Mesothelial cell of epicardium (in vitro differentiated cells): ENCODE measurements around the gene JPT1. TPM values are rescaled to one million over a fixed set of nuclear protein-coding genes. Genes with fewer than 3 reads are reported as not detected.

ENCODE experiments used
- DNase-seq, 2 experiments: peaks; one replicate each; pipeline ENCODE4 v3.0.0; 2021; ENCODE audit warnings: low spot score in 2 of 2; ENCODE audit not compliant: unreplicated experiment in 2 of 2
- H3K27ac Mint-ChIP-seq: 2 replicates; pipeline ENCODE4 v1.8.0; 2021; ENCODE audit warnings: mixed read lengths
- H3K27me3 Mint-ChIP-seq: 2 replicates; pipeline ENCODE4 v1.8.0; 2021; ENCODE audit warnings: low read depth, mixed read lengths
- H3K36me3 Mint-ChIP-seq: 2 replicates; pipeline ENCODE4 v1.8.0; 2021; ENCODE audit warnings: mixed read lengths
- H3K4me1 Mint-ChIP-seq: 2 replicates; pipeline ENCODE4 v1.8.0; 2021; ENCODE audit warnings: mixed read lengths
- H3K4me3 Mint-ChIP-seq: 2 replicates; pipeline ENCODE4 v1.8.0; 2021; ENCODE audit warnings: mild to moderate bottlenecking, moderate library complexity, mixed read lengths
- H3K9me3 Mint-ChIP-seq: 2 replicates; pipeline ENCODE4 v1.8.0; 2021; ENCODE audit warnings: mixed read lengths
- total RNA-seq: library from RNA; stranded (reverse); gene quantifications from 3 replicates; pipeline ENCODE4 v1.2.1, GENCODE V29; 2021
- TF ChIP-seq, protein P1 (sequence below): fragments of 200-600 bp; sonication (generic); IDR thresholded peaks from one replicate; pipeline ENCODE4 v1.5.0; 2021; ENCODE audit warnings: antibody characterized with exemption; ENCODE audit not compliant: unreplicated experiment

Gene JPT1, protein sequence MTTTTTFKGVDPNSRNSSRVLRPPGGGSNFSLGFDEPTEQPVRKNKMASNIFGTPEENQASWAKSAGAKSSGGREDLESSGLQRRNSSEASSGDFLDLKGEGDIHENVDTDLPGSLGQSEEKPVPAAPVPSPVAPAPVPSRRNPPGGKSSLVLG
- 121 to 132 TPM (median 124 TPM) in 3 replicates for total RNA-seq

DNA sequence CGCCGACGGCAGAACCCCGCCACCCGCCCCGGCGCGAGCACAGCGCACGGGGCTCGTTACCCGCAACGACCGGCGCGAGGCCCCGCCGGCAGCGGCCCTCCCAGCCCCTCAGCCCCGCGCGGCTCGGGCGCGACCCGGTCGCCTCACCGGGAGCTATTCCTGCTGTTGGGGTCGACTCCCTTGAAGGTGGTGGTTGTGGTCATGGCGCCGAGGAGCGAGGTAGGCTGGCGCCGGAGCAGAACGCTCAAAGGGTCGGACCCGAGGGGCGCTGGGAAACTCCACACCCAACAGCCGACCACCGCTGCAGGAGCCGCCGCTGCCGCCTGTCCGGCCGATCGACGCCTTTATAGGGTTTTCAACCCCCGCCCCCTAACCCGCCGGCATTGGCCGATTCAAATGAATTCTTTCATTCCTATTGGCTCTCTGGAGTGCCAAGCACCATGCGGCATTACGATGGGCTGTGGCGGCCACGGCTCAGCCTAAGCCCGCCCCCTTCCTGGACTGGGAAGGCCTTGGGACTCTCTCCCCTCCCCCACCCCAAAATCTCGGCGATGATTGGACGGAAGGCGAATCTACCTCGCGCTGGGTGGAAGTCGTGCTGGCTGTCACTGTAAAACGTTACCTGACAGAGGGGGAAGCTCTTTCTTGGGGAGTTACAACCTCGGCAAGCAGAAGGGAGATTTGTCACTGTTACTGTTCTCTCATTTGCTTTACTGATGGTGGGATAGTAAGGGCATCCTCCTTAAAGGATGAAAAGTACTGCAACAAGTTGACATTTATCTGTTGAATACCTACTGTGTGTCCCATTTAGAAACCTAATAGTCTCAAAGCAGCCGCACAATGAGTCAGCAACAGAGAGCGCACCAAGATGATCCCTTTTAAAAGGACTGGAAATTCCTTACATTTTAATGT lies at the start of gene JPT1:
JPT1 (minus strand) TSS at position 318 of the 912 bp plus-strand sequence; CDS start at position 203, 115 bp downstream.
- peak; percentile 95 to 96 for DNase-seq
- H3K27ac Mint-ChIP-seq: peak within 1 kb of the TSS; percentile 95

DNA sequence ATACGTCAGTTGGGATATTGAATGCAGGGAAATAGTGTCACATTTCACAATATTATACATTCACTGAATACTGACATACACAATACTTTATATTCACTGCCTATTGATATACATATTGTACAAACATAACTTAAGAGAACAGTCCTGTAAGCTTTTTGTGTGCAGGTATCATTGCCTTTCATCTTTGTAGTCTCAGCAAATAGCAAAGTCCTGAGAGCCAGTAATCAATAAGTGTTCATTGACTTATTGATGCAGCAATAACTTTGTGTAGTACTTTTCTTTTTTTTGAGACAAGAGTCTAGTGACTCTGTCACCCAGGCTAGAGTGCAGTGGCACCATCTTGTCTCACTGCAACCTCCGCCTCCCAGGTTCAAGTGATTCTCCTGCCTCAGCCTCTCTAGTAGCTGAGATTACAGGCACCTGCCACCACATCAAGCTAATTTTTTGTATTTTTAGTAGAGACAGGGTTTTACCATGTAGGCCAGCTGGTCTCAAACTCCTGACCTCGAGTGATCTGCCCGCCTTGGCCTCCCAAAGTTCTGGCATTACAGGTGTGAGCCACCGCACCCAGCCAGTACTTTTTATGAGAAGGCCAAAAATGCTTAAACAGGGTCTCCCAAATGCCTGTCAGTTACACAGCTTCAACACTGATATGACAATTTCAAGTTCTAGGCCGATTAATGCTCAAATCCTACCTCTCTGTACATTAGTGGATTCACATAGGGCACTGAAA lies 45.7 kb upstream of the JPT1 start:
- Mint-ChIP-seq H3K27ac (no peak overlapping the region), H3K4me3 (no peak overlapping the region), H3K4me1 (no peaks in the 10 kb centered on the region), H3K9me3 (no peaks in the 10 kb centered on the region), H3K36me3 (no peaks in the 10 kb centered on the region), H3K27me3 (no peaks in the 10 kb centered on the region)
- no peak for DNase-seq
- TF ChIP-seq, protein P1, sequence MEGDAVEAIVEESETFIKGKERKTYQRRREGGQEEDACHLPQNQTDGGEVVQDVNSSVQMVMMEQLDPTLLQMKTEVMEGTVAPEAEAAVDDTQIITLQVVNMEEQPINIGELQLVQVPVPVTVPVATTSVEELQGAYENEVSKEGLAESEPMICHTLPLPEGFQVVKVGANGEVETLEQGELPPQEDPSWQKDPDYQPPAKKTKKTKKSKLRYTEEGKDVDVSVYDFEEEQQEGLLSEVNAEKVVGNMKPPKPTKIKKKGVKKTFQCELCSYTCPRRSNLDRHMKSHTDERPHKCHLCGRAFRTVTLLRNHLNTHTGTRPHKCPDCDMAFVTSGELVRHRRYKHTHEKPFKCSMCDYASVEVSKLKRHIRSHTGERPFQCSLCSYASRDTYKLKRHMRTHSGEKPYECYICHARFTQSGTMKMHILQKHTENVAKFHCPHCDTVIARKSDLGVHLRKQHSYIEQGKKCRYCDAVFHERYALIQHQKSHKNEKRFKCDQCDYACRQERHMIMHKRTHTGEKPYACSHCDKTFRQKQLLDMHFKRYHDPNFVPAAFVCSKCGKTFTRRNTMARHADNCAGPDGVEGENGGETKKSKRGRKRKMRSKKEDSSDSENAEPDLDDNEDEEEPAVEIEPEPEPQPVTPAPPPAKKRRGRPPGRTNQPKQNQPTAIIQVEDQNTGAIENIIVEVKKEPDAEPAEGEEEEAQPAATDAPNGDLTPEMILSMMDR: no peak

More for the DNA sequence above, at the start of gene JPT1:
- Mint-ChIP-seq H3K27me3 (no peaks in the 10 kb centered on the region), H3K36me3 (peaks cover 2% of the 10 kb centered on the region), H3K4me1 (peaks cover 28% of the 10 kb centered on the region), H3K9me3 (no peaks in the 10 kb centered on the region), H3K4me3 (peak within 1 kb of the TSS; percentile 92)
- TF ChIP-seq, protein P1: no peak

DNA sequence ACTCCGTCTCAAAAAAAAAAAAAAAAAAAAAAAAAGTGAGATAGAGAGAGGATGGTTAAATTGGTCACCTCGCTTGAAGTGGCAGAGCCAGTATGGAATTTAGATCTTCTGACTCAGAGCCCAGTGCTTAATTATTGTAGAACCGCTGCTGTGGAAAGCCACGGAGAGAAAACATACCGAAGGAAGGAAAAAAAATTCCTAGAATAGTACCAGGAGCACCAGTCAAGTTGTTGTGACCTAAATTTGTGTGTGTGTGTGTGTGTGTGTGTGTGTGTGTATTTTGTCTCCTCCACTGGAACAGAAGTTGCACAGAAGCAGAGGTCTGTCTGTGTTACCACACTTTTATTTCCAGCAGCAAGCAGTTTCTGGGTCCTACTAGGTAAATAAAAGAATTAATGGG lies 40.6 kb upstream of the JPT1 start:
- no peaks in the 10 kb centered on the region for H3K9me3 Mint-ChIP-seq
- TF ChIP-seq, protein P1: no peak
- no peaks in the 10 kb centered on the region for H3K36me3 Mint-ChIP-seq
- DNase-seq: no peak
- H3K27ac Mint-ChIP-seq: no peak overlapping the region
- H3K4me3 Mint-ChIP-seq: no peak overlapping the region
- no peaks in the 10 kb centered on the region for H3K4me1 Mint-ChIP-seq
- no peaks in the 10 kb centered on the region for H3K27me3 Mint-ChIP-seq

DNA sequence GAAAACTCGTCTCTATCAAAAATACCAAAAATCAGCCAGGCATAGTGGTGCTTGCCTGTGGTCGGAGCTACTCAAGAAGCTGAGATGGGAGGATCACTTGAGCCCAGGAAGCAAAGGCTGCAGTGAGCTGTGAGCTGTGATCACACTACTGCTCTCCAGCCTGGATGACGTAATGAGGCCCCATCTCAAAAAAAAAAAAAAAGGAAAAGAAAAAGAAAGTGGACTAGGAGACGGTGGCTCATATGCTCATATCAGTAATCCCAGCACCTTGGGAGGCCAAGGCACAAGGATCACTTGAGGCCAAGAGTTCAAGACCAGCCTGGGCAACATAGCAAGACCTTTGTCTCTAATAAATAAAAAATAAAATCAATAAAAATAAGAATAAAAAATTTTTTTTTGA lies 37.3 kb upstream of the JPT1 start:
- no peak overlapping the region for H3K4me3 Mint-ChIP-seq
- no peaks in the 10 kb centered on the region for H3K27me3 Mint-ChIP-seq
- TF ChIP-seq, protein P1: no peak
- H3K27ac Mint-ChIP-seq: no peak overlapping the region
- H3K4me1 Mint-ChIP-seq: no peaks in the 10 kb centered on the region
- no peak for DNase-seq
- H3K36me3 Mint-ChIP-seq: no peaks in the 10 kb centered on the region
- H3K9me3 Mint-ChIP-seq: no peaks in the 10 kb centered on the region

DNA sequence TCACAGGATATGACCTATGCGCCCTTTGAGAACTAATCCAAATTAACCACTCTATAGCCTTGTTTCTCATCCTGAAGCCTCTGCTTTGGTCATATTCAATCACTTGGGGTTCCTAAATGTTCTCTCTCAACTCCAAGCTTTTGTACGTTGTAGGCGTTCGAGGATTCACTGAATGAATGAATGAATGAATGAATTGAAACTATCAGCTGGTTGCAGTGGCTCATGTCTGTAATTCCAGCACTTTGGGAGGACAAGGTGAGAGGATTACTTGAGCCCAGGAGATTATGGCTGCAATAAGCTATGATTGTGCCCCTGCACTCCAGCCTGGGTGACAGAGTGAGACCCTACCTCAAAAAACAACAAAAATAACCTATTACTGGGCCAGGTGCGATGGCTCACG lies 34.3 kb upstream of the JPT1 start:
- H3K27ac Mint-ChIP-seq: no peak overlapping the region
- H3K27me3 Mint-ChIP-seq: no peaks in the 10 kb centered on the region
- H3K4me3 Mint-ChIP-seq: no peak overlapping the region
- H3K4me1 Mint-ChIP-seq: peaks cover 9% of the 10 kb centered on the region
- H3K36me3 Mint-ChIP-seq: no peaks in the 10 kb centered on the region
- DNase-seq: no peak
- H3K9me3 Mint-ChIP-seq: peaks cover 5% of the 10 kb centered on the region
- TF ChIP-seq, protein P1: no peak
